ENCODE measurements around the gene CANT1. TPM values are rescaled to one million over a fixed set of nuclear protein-coding genes. Genes with fewer than 3 reads are reported as not detected.

CANT1 gene
- total RNA-seq, 3 donors from 2014 or later (not counting 1 experiment from before 2014, with no cell fraction given), result 40.0 to 58.8 (median 53.4) TPM

- Histone ChIP-seq H3K4me1 (ENCODE audit: control insufficient read depth, insufficient read depth, low read length) (peaks cover 6% of the 10 kb centered on the region), H3K27me3 (ENCODE audit: control insufficient read depth, insufficient read depth, low read length) (no peaks in the 10 kb centered on the region), H3K4me3 (ENCODE audit: low read length) (no peak within 1 kb of the TSS), H3K9me3 (ENCODE audit: control insufficient read depth, insufficient read depth, low read length) (no peaks in the 10 kb centered on the region), H3K27ac (ENCODE audit: low read length) (no peak within 1 kb of the TSS), H3K36me3 (ENCODE audit: control insufficient read depth, insufficient read depth, low read length) (no peaks in the 10 kb centered on the region)
- DNase-seq (peak in 1 of 2 donors; percentile 64), ATAC-seq (peak in 1 of 3 donors; percentile 28)
- intact Hi-C loops (cut with micrococcal nuclease), result no loop called here
- Mint-ChIP-seq H3K36me3 (no peaks in the 10 kb centered on the region), H3K4me1 (peaks cover 0 to 6% of the 10 kb centered on the region in 2 donors), H3K9me3 (no peaks in the 10 kb centered on the region), H3K27ac (no peak within 1 kb of the TSS), H3K27me3 (ENCODE audit: low read depth in 2 of 2) (no peaks in the 10 kb centered on the region), H3K4me3 (no peak within 1 kb of the TSS)
- WGBS (ENCODE audit: insufficient coverage), result 65% methylated on average over 16 of the region's 16 CpGs
- TF ChIP-seq, protein P1, sequence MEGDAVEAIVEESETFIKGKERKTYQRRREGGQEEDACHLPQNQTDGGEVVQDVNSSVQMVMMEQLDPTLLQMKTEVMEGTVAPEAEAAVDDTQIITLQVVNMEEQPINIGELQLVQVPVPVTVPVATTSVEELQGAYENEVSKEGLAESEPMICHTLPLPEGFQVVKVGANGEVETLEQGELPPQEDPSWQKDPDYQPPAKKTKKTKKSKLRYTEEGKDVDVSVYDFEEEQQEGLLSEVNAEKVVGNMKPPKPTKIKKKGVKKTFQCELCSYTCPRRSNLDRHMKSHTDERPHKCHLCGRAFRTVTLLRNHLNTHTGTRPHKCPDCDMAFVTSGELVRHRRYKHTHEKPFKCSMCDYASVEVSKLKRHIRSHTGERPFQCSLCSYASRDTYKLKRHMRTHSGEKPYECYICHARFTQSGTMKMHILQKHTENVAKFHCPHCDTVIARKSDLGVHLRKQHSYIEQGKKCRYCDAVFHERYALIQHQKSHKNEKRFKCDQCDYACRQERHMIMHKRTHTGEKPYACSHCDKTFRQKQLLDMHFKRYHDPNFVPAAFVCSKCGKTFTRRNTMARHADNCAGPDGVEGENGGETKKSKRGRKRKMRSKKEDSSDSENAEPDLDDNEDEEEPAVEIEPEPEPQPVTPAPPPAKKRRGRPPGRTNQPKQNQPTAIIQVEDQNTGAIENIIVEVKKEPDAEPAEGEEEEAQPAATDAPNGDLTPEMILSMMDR (IDR thresholded peaks at IDR 0.05), result no peak
Measured at GRCh38 chr17:78979780-78980623, 29.6 kb downstream of the CANT1 start, which contains the start of gene LGALS3BP. LGALS3BP (minus strand) TSS chr17:78979923; CDS start chr17:78977191, 2,732 bp downstream.

GRCh38 chr17:78977997-78978973, 31.3 kb downstream of the CANT1 start:
- TF ChIP-seq, protein P1 (IDR thresholded peaks at IDR 0.05), result no peak
- WGBS (ENCODE audit: insufficient coverage), result 83% methylated on average over 20 of the region's 21 CpGs
- H3K27me3 Mint-ChIP-seq (ENCODE audit: low read depth in 2 of 2), result no peaks in the 10 kb centered on the region
- Histone ChIP-seq H3K4me1 (ENCODE audit: control insufficient read depth, insufficient read depth, low read length) (peaks cover 6% of the 10 kb centered on the region), H3K4me3 (ENCODE audit: low read length) (no peak overlapping the region), H3K27me3 (ENCODE audit: control insufficient read depth, insufficient read depth, low read length) (no peaks in the 10 kb centered on the region), H3K27ac (ENCODE audit: low read length) (no peak overlapping the region), H3K9me3 (ENCODE audit: control insufficient read depth, insufficient read depth, low read length) (no peaks in the 10 kb centered on the region), H3K36me3 (ENCODE audit: control insufficient read depth, insufficient read depth, low read length) (no peaks in the 10 kb centered on the region)
- intact Hi-C loops (cut with micrococcal nuclease), result no loop called here
- H3K9me3 Mint-ChIP-seq, result no peaks in the 10 kb centered on the region
- DNase-seq (no peak), ATAC-seq (no peak)
- no peaks in the 10 kb centered on the region for H3K36me3 Mint-ChIP-seq
- H3K4me3 Mint-ChIP-seq, result no peak overlapping the region
- H3K27ac Mint-ChIP-seq, result no peak overlapping the region
- H3K4me1 Mint-ChIP-seq, result peaks cover 0 to 6% of the 10 kb centered on the region in 2 donors

GRCh38 chr17:78977681-78977943, 32.0 kb downstream of the CANT1 start:
- Histone ChIP-seq H3K36me3 (ENCODE audit: control insufficient read depth, insufficient read depth, low read length) (no peaks in the 10 kb centered on the region), H3K4me1 (ENCODE audit: control insufficient read depth, insufficient read depth, low read length) (peaks cover 6% of the 10 kb centered on the region), H3K27me3 (ENCODE audit: control insufficient read depth, insufficient read depth, low read length) (no peaks in the 10 kb centered on the region), H3K9me3 (ENCODE audit: control insufficient read depth, insufficient read depth, low read length) (no peaks in the 10 kb centered on the region), H3K27ac (ENCODE audit: low read length) (no peak overlapping the region), H3K4me3 (ENCODE audit: low read length) (no peak overlapping the region)
- TF ChIP-seq, protein P1 (IDR thresholded peaks at IDR 0.05), result no peak
- WGBS (ENCODE audit: insufficient coverage), result 95% methylated on average over 8 of the region's 8 CpGs
- ATAC-seq (no peak), DNase-seq (no peak)
- intact Hi-C loops (cut with micrococcal nuclease), result no loop called here
- H3K9me3 Mint-ChIP-seq, result no peaks in the 10 kb centered on the region
- H3K27me3 Mint-ChIP-seq (ENCODE audit: low read depth in 2 of 2), result no peaks in the 10 kb centered on the region
- H3K36me3 Mint-ChIP-seq, result no peaks in the 10 kb centered on the region
- H3K27ac Mint-ChIP-seq, result peak overlapping the region in 1 of 2 donors; percentile 27
- H3K4me1 Mint-ChIP-seq, result peaks cover 0 to 6% of the 10 kb centered on the region in 2 donors
- H3K4me3 Mint-ChIP-seq, result no peak overlapping the region
